Measurements from ENCODE around the gene TTC21A.

DNA sequence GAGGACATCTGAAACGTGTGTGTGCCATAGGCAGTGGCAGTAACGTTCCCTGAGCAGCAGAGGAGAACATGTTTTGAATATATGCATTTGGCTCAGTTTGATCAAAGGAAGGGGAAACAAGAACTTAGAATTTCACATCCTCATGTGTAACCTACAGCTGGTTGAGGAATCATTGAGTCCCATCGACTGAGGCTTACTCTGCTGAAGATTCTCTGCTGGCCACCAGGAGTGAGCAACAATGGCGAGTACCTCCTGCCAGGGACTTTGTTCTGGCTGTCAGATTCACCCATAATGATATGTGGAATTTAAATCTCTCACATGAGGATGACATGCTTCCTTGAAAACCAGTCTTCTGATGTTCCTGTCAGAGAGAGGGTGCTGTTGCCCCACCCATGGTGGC, 21.3 kb upstream of the TTC21A start:
- TF ChIP-seq EZH2phosphoT487 (IDR thresholded peaks at IDR 0.05; ENCODE audit: unreplicated experiment) (no peak), EZH2 (IDR thresholded peaks at IDR 0.05; ENCODE audit: low read depth, unreplicated experiment) (no peak), JUNB (IDR thresholded peaks at IDR 0.05; ENCODE audit: unreplicated experiment) (no peak)
- TF ChIP-seq, protein P1, sequence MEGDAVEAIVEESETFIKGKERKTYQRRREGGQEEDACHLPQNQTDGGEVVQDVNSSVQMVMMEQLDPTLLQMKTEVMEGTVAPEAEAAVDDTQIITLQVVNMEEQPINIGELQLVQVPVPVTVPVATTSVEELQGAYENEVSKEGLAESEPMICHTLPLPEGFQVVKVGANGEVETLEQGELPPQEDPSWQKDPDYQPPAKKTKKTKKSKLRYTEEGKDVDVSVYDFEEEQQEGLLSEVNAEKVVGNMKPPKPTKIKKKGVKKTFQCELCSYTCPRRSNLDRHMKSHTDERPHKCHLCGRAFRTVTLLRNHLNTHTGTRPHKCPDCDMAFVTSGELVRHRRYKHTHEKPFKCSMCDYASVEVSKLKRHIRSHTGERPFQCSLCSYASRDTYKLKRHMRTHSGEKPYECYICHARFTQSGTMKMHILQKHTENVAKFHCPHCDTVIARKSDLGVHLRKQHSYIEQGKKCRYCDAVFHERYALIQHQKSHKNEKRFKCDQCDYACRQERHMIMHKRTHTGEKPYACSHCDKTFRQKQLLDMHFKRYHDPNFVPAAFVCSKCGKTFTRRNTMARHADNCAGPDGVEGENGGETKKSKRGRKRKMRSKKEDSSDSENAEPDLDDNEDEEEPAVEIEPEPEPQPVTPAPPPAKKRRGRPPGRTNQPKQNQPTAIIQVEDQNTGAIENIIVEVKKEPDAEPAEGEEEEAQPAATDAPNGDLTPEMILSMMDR (conservative IDR thresholded peaks at IDR 0.05; ENCODE audit: low read depth in 2 of 2) = no peak

Measured in GM23338 (cell line).